Fibroblast of pulmonary artery (primary cell): ENCODE data around the gene CATSPERE.

Source experiments
- DNase-seq: peaks from one replicate; pipeline ENCODE4 v3.0.0-alpha.2; 2010; ENCODE audit warnings: low read depth
- H3K4me3 ChIP-seq: replicated peaks from 2 replicates; pipeline ENCODE4 v1.5.1; 2011; ENCODE audit warnings: low read depth, mild to moderate bottlenecking, control low read depth, low read length, moderate library complexity
- TF ChIP-seq, protein P1 (sequence below): IDR thresholded peaks from 2 replicates; pipeline ENCODE4 v1.5.1; 2011; ENCODE audit warnings: mild to moderate bottlenecking, control low read depth, low read length, inconsistent platforms; ENCODE audit errors: missing control alignments

Gene CATSPERE

GRCh38 chr1:244652623-244653438 lies 191.8 kb downstream of the CATSPERE start, which contains the start of gene DESI2:
DESI2 (plus strand) TSS chr1:244653126; CDS start chr1:244653314, 188 bp downstream.
- DNase-seq = peak; percentile 100
- TF ChIP-seq, protein P1, sequence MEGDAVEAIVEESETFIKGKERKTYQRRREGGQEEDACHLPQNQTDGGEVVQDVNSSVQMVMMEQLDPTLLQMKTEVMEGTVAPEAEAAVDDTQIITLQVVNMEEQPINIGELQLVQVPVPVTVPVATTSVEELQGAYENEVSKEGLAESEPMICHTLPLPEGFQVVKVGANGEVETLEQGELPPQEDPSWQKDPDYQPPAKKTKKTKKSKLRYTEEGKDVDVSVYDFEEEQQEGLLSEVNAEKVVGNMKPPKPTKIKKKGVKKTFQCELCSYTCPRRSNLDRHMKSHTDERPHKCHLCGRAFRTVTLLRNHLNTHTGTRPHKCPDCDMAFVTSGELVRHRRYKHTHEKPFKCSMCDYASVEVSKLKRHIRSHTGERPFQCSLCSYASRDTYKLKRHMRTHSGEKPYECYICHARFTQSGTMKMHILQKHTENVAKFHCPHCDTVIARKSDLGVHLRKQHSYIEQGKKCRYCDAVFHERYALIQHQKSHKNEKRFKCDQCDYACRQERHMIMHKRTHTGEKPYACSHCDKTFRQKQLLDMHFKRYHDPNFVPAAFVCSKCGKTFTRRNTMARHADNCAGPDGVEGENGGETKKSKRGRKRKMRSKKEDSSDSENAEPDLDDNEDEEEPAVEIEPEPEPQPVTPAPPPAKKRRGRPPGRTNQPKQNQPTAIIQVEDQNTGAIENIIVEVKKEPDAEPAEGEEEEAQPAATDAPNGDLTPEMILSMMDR = peak; percentile 27
- peak within 1 kb of the TSS; percentile 77 for H3K4me3 ChIP-seq

- no peak for DNase-seq
- TF ChIP-seq, protein P1 = no peak
- H3K4me3 ChIP-seq = peak overlapping the region; percentile 77
Observed at GRCh38 chr1:244653439-244654107, 192.5 kb downstream of the CATSPERE start.

- peak overlapping the region; percentile 77 for H3K4me3 ChIP-seq
- DNase-seq = no peak
- TF ChIP-seq, protein P1 = no peak
Observed at GRCh38 chr1:244654108-244655038, 193.3 kb downstream of the CATSPERE start.

GRCh38 chr1:244655186-244655585 lies 194.1 kb downstream of the CATSPERE start:
- DNase-seq = no peak
- peak overlapping the region; percentile 77 for H3K4me3 ChIP-seq
- TF ChIP-seq, protein P1 = no peak

DNA sequence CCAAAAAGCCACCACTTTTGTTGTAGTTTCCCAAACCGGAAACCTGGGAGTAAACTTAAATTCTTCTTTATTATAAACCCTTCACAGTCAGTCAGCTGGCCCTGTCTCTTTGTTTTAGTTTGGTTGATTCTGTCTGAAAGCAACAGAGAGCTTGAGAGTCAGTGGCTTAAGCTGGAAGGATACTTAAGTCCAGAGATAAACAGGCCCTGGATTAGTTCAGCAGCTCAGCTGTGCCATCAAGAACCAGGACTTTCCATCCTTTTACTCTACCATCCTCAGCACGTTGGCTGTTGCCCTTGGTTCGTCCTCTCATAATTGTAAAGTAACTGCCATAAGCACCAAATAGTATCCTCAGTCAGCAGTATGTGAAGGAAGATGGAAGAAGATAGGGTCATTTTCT lies 196.3 kb downstream of the CATSPERE start:
- no peak for DNase-seq
- H3K4me3 ChIP-seq = no peak overlapping the region
- TF ChIP-seq, protein P1 = no peak

- TF ChIP-seq, protein P1 = no peak
- no peak for DNase-seq
- no peak overlapping the region for H3K4me3 ChIP-seq
Observed at GRCh38 chr1:244659694-244660093, 198.6 kb downstream of the CATSPERE start.
